ENCODE results near the gene SDHAF3.

SDHAF3 gene

DNA sequence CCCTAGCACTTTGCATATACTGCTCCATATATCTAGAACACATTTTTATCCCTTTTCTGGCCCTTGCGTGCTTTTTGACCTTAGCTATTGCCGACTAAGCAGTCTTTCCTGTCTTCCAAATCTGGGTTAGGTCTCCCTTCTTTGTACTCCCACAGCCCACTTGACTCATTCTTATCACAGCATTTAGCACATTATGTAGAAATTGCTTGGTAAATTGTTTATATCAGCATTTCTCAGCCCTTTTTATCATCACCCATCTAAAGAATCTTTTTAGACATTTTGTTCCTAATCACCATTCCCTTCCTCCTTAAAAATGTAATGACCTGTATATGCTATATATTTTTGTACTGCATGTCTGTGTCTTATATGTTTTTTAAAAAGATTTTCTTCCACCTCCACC, 101.7 kb downstream of the SDHAF3 start:
- DNase-seq (ENCODE audit: low spot score), result no peak

DNA sequence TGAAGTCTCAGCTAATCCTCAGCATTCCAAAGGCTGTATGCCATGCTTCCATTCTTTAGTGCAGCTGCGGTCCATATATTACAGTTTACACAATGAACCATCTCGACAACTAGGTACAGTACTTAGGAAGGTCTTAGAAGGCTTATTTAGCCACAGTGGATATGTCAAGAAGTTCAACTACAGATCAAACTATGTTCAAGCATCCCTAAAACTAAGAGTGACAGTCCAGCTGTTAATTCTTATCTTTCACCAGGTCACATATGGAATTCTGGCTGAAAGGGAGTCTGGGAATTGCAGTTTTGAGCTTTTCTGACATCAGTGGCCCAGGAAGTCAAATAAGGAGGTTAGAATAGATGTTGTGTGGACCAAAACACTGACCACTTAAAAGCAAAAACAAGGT, 106.8 kb downstream of the SDHAF3 start:
- DNase-seq (ENCODE audit: low spot score), result no peak

DNA sequence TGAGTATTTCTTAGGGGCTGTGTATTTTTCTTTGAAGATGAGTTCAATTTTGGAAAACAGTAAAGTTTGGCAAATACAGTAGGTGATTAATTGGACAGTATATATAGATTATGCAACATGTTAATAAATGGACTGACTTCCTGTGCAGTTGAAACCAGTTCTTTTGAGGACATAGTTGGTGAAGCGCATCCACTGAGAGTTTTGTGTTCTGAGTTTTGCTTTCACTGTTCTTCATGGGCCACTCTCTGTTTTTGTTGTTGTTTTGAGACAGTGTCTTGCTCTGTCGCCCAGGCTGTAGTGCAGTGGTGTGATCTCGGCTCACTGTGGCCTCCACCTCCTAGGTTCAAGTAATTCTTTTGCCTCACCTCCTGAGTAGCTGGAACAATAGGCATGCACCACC, 109.0 kb downstream of the SDHAF3 start:
- no peak for DNase-seq (ENCODE audit: low spot score)
